Measurements from ENCODE around the gene CEPT1.

GRCh38 chr1:111203681-111204200 lies 63.7 kb downstream of the CEPT1 start:
- TF ChIP-seq CTCF (IDR thresholded peaks at IDR 0.05): no peak
- no peak for TF ChIP-seq POLR2A (IDR thresholded peaks at IDR 0.05)
